HG02970 (cell line): ENCODE results near the gene FAM161A.

Experiments used
- ATAC-seq: cut with Tn5 transposase; IDR thresholded peaks from one replicate; pipeline ENCODE4 v1.9.1; 2021; ENCODE audit warnings: mild to moderate bottlenecking, moderate library complexity, moderate number of reproducible peaks; ENCODE audit not compliant: unreplicated experiment, low FRiP score

The FAM161A gene

DNA sequence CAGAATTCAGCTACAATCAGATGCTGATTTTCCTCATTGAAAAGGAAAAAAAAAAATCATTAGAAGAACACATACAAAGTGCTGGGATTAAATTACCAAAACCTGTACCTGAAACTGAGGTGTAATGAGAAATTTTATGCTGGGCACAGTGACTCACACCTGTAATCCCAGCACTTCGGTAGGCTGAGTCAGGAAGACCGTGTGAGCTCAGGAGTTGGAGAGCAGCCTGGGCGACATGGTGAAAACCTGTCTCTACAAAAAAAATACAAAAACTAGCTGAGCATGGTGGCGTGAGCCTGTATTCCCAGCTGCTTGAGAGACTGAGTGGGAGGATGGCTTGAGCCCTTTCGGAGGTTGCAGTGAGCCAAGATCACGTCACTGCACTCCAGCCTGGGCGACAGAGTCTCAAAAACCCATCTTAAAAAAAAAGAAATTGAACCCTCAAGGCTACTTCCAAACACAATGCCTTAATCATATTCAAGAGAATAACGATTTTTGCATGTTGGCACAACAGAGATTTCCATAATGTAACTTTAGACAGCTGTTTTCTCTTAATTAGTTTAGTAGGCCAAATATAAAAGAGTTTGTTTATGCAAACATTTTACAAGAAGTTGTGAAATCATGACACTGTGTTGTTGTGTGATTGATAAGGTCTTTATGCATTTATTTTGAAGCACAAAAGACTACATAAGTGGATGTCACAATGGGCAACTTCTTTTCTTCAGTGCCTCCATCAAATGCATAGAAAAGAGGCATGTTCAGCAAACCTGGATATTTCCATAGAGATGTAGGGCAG, 63.9 kb downstream of the FAM161A start:
- no peak for ATAC-seq

DNA sequence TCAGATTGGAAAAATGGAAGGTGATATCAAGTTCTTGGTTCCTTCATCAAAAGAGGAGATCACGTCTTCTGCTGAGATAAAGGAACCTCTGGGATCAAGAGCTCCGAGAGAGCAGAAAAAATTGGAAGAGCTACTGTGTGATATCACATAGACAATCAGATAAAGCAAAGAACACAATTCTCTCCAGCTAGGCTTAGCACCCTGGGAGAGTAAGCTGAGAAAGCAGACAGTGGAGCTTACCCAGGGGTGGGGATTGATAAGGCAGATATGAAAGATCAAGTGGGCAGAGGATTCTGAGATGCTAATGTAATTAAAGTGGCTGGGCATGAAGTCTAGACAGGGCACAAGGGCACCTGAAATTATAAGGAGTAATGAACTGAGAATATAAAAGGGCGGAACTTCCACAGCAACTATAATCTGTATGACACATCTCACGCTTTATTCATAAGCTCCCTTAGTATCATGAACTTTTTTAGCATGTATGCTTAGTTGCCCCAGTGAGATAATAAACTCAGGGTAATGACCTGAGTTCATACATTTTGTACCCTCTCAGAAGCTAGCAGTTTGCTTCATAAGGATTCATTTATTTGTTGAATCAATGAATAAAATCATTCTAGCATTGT, 65.8 kb downstream of the FAM161A start:
- ATAC-seq = no peak

DNA sequence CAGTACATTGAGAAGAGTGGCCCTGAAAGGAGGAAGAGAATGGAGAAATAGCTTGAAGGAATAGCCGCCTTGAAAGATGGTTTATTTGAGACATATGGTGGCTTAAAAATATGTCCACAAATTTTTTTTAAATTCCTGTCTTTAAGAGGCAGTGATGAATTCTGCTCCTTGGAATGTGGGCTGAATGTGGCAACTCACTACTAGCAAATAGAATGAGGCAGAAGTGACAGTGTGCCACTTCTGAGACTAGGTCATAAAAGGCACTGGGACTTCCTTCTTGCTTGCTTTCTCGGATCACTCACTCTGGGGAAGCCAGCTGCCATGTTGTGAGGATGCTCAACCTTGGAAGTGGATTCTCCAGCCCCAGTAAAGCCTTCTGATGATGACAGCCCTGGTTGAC, 67.0 kb downstream of the FAM161A start:
- ATAC-seq = no peak

DNA sequence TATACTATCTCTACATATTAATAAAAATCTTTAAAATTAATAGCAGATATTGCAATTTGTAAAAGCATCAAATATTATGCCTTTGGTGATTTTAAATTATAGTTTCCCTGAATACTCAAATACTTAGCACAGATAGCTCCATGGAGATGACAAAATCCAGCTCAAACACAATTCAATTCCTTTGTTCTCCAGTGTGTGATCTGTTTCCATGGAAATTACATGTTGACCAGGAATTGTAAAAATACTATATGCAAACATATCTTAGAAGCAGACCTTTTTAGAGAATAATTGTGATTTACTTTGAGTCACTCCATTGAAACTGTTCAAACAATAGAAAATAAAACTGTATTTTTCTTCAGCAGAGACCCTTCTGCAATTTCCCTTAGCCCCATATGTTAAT, 68.3 kb downstream of the FAM161A start:
- no peak for ATAC-seq

DNA sequence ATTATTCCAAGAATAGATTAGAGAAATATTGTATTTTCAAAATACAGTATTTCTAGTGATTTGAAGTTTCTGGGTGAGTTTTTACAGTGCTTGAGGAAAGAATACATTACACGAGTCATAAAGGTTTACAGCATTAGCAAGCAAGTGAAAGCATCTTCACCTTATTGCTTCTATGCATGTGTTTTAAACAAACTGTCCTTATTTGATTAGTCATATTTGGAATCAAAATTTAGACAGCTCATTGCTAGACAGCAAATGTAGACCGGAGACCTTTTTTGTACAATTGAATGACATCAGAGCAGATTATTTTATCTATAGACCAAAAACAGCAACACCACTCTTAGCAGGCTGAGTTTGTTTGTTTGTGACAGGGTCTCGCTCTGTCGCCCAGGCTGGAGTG, 69.2 kb downstream of the FAM161A start:
- ATAC-seq = no peak

DNA sequence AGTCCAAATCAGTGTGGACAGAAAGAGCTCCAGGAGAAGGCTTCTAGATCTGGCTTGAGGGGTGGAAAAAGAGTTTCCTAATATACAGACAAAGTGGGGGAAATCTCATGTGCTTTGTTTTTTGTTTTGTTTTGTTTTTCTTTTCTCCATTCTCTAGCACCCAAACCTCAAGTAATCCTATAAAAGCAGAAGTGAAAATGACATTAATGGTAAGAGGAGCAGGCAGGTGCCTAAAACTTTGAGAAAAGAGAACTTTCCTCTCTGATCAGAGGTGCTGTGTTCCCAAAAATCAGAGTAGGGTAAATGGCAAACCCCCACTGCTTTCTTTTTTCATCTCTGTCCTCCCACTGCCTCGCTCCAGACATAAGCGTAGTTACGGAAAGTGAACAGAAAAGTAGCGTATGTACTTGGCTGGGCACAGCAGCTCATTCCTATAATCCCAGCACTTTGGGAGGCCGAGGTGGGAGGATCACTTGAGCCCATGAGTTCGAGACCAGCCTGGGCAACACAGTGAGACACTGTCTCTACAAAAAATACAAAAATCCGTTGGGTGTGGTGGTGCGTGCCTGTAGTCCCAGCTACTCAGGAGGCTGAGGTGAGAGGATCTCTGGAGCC, 77.8 kb downstream of the FAM161A start:
- ATAC-seq = peak; percentile 55
